CD4-positive, alpha-beta T cell treated with Interleukin-21 for 1 hour (primary cell): ENCODE data around the gene TSC1.
"Not testable (repeated sequence)": the region's sequence is repeated elsewhere in the genome, so short reads cannot be mapped to it uniquely, and the experiment has no call there.

Experiments
- DNase-seq: peaks from one replicate; pipeline ENCODE4 v3.0.0-alpha.2; 2020

TSC1 gene

DNA sequence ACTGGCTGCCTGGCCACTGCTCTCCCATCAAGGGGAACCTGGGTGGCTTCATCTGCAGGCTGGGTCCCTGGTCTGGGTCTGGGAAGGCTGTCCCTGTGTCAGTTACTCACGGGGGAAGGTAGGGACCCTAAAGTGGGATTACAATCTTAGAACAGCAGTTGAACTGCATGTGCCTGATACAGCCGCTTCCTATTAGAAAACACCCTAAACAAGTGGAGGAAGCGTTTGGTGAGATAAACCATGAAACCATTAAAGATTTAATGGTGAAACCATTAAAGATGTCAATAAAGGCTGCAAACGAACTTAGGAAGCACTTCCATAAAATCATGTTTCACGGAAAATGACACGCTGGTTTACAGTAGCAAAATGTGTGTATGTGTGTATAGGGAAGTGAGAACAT is 31.5 kb upstream of the TSC1 start:
- DNase-seq, result no peak

DNA sequence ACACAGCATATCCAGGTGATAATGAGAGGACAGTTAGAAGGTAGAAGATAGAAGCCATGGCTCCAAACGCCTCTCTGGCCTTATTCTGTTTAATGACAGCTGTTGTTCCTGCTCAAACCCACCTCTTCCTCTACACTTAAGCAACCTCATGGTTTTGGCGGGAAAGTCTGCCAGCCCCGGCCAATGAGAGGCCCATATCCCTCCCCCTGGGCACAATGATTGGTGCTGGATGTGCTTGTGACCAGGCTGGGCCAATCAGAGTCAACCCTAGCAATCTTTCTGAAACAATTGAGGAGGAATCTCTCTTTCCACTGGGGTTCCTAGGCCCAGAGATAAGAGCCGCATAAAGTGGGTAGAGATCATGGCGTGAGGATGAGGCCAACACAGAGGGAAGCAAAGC is 29.3 kb upstream of the TSC1 start:
- DNase-seq, result no peak

DNA sequence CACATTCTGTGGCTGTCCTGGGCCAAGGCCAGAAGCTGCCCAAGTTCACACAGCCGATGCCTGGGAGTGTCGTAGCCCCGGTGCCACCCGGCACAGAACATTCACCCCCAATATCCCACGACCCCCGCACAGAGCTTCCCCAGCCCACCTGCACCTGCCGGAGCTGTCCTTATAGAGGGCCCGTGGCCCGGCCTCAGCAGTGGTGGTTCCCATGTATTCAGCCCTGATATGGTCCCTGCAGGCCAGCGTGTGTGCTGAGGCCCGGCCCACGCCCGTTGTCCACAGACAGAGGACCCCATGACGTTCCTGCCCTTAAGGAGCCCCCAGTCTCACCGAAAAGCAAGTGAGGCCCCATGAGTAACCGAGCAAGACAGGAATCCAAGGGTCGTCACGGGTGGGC is 28.8 kb upstream of the TSC1 start:
- no peak for DNase-seq

DNA sequence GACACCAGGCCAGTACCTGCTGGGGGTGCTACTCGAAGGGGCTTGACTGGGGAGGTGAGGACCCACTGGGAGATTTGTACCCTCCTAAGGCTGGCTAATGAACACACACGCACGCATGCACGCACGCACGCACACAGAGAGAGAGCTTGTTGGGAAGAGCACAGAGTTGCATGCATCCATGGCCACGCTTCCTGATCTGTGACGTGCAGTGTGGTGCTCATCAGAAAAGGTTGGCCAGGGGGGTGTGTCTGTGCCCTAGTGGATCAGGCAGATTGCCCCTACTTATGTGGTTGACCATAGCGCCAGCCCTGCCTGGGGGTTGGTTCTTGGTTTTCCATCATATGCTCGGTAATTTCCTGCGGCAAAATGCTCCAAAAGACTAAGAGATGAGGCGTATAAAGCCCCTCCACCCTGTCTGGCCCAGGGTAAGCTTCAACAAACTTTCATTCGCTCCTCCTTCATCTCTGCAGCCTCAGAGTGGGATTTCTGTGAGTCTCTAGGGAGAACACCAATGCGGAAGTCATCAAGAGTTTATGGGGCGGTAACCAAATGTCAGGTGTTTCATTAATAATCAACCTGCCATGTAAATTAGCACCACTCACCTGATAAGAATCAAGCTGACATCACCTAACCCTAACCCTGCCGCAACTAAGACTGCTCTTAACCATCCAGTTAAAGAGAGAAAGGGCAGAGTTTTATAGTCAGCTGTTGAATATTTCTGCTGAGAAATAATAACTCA is 26.1 kb upstream of the TSC1 start:
- DNase-seq, result no peak

DNA sequence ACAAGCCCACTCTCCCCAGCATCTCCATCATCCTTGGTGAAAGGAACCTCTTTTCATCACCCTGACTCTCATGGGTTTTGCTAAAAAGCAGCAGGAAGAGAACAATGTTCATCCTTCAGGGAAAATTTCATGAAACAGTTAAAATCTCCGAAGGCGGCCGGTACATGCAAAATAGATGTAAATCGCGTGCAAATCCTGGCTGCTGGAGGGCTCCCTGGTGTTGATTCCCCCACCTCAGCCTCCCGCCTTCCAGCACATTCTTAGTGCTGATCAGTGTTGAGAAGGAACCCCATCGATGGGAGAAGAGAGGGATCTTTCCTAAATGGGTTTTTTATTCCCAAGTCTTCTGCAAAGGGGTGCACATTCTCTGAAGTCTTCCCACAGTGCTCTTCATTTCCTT is 25.4 kb upstream of the TSC1 start:
- no peak for DNase-seq

DNA sequence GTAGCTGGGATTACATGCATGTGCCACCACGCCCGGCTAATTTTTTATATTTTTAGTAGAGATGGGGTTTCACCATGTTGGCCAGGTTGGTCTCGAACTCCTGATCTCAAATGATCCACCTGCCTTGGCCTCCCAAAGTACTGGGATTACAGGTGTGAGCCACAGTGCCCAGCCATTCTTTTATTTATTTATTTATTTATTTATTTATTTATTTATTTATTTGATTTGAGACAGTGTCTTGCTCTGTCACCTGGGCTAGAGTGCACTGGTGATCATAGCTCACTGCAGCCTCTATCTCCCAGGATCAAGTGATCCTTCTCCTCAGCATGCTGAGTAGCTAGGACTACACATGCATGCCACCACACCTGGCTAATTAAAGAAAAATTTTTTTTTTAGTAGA is 23.5 kb upstream of the TSC1 start:
- not testable (repeated sequence) for DNase-seq

DNA sequence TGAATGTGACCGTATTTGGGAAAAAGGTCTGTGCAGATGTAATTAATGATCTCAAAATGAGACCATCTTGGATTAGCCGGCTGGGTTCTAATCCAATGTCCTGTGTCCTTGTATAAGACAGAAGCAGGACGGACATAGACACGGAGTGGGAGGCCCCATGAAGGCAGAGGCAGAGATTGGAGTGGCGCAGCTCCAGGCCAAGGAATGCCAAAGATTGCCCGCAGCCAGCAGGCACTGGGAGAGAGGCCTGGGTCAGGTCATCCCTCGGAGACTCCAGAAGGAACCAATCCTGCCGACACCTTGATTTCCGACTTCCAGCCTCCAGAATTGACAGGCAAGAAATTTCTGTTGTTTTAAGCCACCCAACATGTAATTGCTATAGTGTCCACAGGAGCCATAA is 21.1 kb upstream of the TSC1 start:
- no peak for DNase-seq

DNA sequence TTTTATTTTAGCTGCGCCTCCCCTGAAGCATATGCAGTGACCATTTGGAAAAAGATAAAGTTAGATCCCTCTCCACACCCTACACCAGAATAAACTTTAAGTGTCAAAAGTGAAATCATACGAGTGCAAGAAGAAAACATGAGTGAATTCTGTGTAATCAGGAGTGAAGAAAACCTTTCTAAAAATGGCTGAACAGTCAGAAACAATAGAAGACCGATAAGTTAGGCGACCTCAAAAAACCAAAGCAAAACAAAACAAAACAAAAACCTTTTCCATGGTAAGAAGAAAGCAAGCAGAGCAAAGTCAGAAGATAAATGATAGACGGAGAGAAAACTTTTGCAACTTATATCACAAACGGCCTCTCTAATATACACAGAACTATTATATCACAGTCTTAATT is 16.6 kb upstream of the TSC1 start:
- DNase-seq, result no peak

DNA sequence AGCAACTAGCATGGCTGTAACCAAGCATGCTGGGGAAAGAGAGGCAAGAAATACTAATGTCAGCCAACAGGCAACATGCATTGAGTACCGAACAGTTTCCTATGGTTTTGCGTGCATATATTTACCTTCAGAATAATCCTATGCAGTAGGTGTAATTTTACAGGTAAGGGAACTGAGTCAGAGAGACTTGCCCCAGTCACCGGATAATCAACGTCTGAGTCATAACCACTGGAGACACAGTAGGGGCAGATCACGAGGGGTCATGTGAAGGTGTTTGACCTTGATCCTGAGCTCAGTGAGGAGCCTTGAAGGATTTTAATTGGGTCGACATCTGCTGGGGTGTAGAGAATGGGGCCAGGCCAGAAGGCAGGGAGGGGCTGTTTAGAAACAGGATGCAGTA is 13.4 kb upstream of the TSC1 start:
- no peak for DNase-seq

DNA sequence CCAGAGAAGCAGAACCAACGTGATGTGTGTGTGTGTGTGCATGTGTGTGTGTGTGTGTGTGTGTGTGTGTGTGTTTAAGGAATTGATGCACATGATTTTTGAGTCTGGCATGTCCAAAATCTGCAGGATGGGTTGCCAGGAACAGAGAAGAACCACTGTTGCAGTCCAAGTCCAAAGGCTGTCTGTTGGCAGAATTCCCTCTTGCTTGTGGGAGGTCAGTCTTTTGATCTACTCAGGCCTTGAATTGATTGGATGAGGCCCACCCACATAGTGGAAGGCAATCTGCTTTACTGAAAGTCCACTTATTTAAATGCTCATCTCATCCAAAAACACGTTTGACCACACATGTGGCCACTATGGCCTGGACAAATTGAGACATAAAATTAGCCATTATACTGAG is 11.4 kb upstream of the TSC1 start:
- DNase-seq, result no peak

DNA sequence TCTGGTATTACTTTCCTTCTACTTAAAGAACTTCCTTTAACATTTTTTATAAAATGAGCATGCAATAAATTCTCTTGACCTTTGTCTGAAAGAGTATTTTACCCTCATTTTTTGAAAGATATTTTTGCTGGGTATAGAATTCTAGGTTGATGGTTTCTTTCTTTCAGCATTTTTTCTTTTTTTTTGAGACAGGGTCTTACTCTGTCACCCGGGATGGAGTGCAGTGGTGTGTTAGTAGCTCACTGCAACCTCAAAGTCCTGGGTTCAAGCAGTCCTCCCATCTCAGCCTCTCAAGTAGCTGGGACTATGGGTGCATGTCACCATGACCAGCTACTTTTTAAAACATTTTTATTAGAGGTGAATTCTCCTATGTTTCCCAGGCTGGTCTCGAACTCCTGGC is 10.7 kb upstream of the TSC1 start:
- DNase-seq, result no peak

DNA sequence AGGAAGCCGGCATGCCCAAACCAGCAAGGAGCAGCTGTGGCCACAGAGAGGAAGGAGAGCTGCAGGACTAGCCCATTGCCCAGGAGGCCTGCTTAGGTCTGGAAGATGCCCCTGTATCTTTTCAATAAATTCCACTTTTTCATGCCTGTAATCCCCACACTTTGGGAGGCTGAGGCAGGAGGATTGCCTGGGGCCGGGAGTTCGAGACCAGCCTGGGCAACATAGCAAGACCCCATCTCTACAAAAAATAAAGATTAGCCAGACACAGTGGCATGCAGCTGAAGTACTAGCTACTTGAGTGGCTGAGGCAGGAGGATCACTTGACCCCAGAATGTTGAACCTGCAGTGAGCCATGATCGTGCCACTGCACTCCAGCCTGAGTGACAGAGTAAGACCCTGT is 5.3 kb upstream of the TSC1 start:
- DNase-seq, result no peak

DNA sequence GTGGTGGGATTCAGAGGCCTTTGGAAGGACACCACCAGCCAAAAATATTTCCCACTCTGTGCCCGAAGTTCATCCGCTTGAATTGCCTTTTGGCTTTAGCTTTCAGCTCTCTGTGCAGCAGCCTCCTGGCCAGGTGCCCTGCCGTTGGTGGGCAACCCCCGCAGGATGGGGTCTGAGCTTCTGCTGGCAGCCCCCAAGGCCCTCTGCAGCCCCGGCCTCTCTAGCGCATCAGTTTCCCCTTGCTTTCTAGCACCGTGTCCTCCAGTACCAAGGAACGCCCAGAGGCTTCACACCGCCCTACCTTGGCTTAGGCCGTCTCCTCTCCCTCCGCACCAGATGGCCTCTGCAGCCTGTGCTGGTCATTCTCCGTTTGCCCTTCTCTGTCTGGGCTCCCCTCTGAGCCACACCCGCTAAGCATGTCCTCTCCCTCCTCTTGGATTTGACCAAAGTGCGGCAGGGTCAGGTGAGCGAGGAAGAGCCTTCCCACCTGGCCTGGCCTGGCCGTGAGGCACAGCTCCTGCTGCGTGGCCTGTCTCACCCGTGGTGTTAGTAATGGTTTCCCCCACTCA is 4.2 kb upstream of the TSC1 start:
- no peak for DNase-seq

DNA sequence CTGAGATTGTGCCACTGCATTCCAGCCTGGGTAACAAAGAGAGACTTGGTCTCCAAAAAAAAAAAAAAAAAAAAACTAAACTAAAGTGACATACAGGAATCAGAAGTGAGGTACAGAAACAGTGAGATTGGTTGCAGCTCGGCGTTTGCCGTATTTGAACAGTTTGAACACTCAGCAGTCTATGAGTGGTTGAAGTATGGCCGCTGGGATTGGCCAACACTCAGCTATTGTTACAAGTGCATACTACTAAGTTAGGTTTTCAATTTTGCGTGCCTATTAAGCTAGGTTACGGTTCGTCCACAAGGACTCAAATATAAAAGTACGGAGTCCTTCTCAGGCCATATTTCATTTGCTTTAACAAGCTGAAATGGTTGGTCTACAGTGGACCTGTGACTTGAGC is 3.3 kb upstream of the TSC1 start:
- DNase-seq, result no peak

DNA sequence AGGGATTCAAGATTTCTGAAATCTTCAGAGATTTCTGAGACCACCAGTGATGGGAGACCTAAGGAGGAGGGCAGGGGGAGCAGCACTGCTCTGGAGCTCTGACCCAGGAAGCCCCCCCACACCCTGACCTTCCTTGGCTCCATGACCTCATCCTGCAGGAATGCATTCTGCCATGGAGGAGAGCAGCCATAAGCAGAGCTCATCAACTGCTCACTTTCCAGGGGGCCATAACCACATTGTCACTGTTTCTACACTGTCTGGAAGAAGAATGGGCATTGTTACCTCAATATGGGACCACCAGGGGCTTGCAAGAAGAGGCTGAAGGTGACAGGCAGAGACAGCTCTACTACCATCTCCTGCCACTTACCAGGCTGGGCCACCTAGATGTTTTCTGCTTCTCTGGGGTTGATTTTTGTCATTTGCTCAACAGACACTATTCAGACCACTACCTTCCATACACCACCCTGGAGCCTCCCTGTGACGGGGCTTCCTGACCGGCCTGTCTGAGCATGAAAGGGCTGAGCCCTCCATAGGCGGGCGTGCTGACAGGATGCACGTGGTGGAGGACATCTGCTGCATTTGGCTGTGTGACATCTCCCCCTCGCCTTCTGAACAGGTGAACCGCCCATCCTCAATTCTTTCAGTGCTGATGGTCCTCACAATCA is 2.3 kb upstream of the TSC1 start:
- no peak for DNase-seq

DNA sequence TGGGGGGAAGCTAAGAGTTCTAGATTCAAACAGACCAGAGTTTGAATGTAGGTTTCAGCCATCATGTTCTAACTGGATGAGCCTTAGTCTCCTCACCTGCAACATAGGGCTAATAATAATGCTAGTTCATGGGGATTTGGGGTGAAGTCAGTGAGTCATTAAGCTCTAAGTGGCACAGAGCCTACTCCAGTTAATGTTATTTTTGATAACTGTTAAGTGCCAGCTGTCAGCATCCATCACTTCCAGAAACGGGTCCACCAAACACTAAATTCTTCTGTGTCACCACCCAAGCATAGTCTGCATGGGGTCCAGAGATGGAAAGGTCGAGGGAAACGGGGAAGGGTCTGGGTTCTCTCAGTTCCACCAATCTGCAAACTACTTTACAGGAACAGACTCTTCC is 1.8 kb upstream of the TSC1 start:
- no peak for DNase-seq

DNA sequence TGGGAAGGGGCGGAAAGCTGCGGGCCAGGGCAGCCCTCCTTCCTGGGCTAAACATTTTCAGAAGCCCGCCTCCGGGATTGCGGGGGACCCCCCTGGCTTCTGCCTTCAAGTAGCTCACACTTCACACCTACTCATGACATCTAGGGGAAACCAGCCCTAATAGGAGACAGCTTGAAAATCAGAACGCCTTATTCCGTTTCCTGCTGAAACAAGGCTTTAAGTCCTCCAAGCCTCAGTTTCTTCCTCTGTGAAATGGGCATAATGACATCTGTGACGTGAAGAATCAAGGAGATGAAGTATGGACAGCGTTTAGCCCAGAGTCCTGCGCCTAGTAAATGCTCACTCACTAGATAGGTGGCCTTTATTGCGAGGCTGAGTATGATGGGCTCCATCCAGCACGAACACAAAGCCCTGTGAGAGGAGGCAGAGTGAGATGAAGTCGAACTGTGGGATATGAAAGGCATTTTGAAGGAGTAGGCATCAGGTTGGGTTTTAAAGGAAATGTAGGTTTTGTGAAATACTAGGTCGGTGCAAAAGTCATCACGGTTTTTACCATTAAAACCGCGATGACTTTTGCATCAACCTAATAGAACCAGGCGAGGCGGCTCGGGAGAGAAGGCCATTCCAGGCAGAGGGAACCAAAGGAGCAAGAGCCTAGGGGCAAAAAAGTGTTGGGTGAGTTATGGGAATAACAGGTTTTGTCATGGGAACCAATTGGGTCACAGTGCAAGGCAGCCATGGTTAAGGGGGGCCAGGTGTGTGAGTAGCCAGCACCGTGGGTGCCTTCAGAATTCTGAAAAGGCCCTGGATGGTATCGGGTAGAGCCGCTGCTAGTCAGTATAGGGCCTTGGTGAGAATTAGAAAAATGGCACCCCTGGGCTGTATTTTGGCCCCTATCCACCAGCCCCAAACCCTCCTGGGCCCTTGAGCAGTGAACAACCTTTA is 1.0 kb upstream of the TSC1 start:
- no peak for DNase-seq

DNA sequence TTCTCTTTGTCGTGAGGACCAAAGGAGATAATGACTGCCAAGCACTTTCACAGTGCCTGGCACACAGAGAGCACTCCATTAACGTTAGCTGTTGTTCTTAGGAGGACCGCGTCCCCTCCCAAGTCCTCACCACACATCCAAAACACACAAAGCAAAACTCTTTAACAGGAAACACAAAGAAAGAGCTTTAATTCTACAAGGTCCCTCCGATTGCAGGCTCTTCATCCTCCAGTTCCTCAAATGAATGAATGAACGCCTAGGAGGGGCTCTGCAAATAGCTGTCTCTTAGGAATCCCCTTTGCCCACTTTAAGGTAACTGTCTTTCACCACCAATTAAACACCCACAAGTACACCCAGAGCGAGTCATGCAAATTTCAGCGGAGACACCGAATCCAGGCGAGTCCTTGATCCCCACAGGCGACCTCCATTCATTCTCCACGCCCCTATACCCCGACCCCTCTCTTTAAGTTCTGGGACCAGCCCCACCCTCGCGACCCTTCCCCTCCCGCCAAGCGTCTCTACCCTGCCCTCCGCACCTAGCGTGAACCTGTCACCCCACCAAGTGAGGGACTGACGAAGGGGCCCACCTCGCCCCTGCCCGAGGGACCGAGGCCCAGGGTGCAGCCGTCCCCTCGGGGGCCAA is 644 bp downstream of the TSC1 start:
- DNase-seq, result no peak

DNA sequence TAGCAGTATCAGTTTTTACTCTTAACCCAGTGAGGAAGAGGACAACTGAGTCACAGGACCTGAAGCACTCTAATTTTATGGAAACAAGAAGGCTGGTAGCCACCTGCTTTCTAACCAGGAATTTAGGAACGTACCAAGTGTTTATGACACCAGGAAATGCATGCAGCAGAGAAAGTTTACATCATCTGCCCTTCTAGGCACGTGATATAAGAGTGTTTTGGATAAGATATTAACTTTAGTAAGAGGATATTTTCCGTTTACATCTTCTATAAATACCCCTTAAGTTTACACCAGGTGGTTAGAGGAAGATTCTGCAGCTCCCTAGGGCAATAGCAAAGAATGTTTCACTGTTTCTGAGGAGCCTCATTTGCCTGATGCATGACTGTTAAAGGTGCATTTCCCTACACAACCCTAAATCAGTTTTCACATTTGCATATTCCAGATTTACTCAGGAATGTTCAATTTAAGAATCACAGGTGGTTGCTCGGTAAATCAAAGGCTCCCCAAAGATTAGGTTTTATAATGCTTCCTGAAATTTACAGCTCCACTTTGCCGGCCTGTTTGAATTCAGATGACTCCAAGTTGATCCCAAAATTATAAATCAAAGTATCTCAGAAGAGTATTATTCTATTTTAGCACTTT is 1.8 kb downstream of the TSC1 start:
- no peak for DNase-seq

DNA sequence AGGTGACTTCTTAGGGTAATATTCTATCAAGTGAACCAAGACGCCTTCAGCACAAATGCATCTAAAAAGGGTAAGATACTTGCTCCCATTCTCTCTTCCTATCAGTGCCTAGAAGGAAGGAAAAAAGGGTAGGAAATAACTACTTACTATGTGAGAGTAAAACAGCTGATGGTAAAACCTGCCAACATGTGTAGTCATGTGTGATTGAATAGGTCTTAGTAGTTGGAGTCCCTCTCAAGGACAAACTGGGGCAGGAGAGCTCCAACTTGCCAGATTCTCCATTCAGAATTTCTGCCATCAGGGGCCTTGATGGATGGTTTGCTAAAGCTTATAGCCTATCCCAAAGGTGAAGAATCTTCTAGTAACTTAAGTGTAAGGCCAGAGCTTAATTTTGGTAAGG is 5.2 kb downstream of the TSC1 start:
- DNase-seq, result no peak

DNA sequence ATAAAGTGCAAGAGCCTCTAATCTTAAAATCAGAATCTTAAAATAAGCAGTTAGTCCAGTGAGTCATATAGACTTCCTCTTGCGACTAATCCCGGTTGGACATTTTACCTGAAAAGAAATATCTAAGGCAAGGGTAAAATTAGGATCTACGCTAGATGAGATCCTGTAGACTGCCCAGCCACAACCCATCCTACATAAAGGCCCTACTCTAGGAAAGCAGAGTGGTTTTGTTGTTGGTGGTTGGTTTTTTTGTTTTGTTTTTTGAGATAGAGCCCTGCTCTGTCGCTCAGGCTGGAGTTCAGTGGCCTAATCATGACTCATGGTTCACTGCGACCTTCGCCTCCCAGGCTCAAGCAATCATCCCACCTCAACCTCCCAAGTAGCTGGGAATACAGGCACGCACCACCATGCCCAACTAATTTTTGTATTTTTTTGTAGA is 6.9 kb downstream of the TSC1 start:
- DNase-seq, result no peak

DNA sequence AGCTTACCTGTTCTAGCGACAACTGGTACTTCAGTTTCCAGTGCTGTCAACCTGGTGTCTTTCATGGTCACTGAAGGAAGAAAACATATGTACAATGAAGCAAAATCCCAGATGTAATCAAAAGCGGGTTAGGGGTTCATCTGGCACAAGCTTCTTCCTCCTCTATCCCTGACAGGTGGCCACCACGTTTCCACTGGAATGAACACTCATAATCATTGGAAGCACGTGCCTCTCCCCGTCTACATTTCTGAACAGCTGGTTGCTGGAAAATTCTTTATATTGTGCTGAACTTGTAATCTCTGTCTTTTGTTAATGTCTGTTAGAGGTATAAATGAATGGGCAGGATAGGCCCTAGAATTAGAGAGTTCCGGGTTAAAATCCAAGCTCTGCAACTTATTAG is 9.4 kb downstream of the TSC1 start:
- no peak for DNase-seq
